ENCODE data around the gene SYDE2. TPM values are rescaled to one million over a fixed set of nuclear protein-coding genes. Genes with fewer than 3 reads are reported as not detected.
"Not testable (repeated sequence)": the region's sequence is repeated elsewhere in the genome, so short reads cannot be mapped to it uniquely, and the experiment has no call there.

Gene SYDE2
- total RNA-seq, 1 experiment from 2014 or later = 1.8 TPM

DNA sequence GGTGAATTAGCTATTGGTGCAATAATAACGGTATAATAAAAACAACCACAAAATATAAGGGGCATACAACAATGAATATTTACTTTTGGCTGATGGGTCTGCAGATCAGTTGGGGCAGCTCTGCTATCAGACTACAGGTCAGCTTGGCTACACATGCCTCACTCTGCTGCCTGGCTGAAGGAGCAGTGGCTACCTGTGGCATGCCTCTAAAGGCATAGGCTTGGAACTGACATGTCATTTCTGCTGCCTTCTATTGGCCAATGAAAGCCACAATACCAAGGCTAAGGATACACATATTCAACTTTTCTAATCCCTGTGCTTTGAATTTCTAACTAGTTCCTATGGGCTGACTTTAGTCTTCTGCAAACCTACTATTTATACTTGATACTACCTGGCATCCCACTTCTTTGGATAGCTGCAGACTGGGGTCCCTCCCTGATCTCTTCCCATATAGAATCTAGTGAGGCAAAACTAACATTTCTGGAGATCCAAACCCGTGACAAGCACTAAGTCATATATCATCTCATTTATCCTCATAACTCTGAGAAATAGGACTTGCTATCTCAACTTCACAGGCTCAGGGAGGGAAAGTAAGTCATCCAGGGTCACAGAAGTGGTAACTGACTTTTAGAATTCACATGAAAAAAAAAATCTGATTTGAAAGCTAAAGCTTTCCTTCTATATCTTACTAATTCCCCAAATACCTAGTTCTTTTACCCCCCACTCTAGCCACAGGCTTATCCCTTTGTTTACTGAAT, 19.2 kb upstream of the SYDE2 start:
- in situ Hi-C loops (cut with HindIII; ENCODE audit: low pct_unique_long_range_greater_than_20kb, low sequenced_read_pairs) = no loop called here
- DNase-seq (ENCODE audit: low read depth) = no peak

GRCh38 chr1:85216697-85217096, 15.9 kb upstream of the SYDE2 start:
- no peak for DNase-seq (ENCODE audit: low read depth)
- in situ Hi-C loops (cut with HindIII; ENCODE audit: low pct_unique_long_range_greater_than_20kb, low sequenced_read_pairs) = no loop called here

DNA sequence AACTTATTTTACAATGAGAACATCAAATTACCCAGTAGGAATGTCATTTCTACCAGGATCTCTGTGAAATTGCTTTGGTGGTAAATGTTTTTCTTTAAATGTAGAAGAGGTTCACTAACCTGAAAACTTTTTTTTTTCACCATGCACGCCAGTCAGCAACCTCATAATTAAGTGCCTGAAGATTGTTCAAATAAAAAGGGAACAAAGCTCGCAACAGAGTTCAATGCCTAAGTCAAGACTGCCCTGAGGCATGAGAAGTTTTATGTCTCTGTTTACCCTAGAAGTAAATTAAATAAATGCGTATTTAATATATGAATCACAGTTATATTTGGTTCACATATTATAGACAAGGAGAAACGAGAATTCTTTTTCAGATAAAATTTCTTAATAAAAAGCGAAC, 13.8 kb upstream of the SYDE2 start:
- in situ Hi-C loops (cut with HindIII; ENCODE audit: low pct_unique_long_range_greater_than_20kb, low sequenced_read_pairs) = no loop called here
- DNase-seq (ENCODE audit: low read depth) = no peak

DNA sequence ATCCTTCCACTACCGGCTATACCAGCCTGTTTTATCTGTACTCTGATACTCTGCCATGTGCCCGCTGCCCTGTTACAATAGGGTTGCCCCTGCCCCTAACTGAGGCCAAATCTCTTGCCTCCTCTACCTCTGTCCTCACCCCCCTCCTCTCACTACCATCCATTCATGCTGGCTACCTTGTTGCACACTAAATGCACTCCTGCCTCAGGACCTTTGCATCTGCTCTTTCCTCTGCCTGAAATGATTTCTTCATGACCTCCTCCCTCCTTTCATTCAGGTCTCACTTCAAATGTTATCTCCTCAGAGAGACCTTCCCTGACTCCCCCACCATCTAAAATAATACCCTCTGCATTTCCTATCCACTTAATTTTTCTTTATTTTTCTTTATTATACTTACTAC, 7.7 kb upstream of the SYDE2 start:
- no peak for DNase-seq (ENCODE audit: low read depth)
- in situ Hi-C loops (cut with HindIII; ENCODE audit: low pct_unique_long_range_greater_than_20kb, low sequenced_read_pairs) = no loop called here

DNA sequence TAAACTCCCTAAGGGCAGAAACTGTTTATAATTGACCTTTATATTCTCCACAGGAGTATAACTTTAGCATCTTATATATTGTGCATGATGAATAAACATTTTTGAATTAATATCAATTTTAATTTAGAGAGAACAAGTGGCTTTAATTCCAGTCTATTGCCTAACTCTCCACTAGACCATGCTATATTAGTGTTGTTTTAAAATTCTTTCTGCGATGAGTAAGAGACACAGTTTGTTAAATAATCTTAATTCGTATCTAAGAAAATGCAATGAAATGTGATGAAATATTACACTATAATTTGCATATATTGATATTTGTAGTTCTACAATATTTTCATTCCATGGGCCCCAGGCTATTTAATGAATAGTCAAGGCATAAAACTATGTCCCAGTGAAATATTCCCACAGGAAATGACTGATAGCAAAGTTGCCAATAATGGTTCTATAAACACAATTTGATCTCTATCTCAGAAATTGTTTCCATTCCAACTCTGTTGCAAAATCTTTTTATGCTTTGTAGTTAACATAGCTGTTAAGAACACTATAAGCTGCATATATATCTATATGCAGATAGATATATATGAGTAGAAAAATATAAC, 2.9 kb upstream of the SYDE2 start:
- in situ Hi-C loops (cut with HindIII; ENCODE audit: low pct_unique_long_range_greater_than_20kb, low sequenced_read_pairs) = no loop called here
- no peak for DNase-seq (ENCODE audit: low read depth)

DNA sequence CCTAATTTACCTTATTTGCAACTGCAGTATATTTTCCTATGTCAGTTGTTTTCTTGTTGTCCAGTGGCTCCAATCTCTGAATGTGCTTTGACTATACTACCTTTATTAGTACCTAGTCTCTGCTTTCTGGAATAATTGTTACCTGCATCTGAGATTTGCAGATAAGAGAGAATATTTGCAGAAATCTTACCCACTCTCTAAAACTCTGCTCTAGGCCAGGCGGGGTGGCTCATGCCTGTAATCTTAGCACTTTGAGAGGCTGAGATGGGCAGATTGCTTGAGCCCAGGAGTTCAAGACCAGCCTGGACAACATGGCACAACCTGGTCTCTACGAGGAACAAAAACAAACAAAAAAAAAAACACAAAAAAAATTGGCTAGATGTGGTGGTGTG, 2.0 kb upstream of the SYDE2 start:
- DNase-seq (ENCODE audit: low read depth) = no peak
- in situ Hi-C loops (cut with HindIII; ENCODE audit: low pct_unique_long_range_greater_than_20kb, low sequenced_read_pairs) = no loop called here

GRCh38 chr1:85202092-85202863, 1.5 kb upstream of the SYDE2 start:
- in situ Hi-C loops (cut with HindIII; ENCODE audit: low pct_unique_long_range_greater_than_20kb, low sequenced_read_pairs) = no loop called here

GRCh38 chr1:85201340-85202091, 700 bp upstream of the SYDE2 start:
- in situ Hi-C loops (cut with HindIII; ENCODE audit: low pct_unique_long_range_greater_than_20kb, low sequenced_read_pairs) = no loop called here
- peak; percentile 75 for DNase-seq (ENCODE audit: low read depth)

More at GRCh38 chr1:85202092-85202863, 1.5 kb upstream of the SYDE2 start:
- DNase-seq (ENCODE audit: low read depth) = peak; percentile 3

GRCh38 chr1:85199667-85200462, 951 bp downstream of the SYDE2 start:
- peak; percentile 2 for DNase-seq (ENCODE audit: low read depth)
- in situ Hi-C loops (cut with HindIII; ENCODE audit: low pct_unique_long_range_greater_than_20kb, low sequenced_read_pairs) = no loop called here

DNA sequence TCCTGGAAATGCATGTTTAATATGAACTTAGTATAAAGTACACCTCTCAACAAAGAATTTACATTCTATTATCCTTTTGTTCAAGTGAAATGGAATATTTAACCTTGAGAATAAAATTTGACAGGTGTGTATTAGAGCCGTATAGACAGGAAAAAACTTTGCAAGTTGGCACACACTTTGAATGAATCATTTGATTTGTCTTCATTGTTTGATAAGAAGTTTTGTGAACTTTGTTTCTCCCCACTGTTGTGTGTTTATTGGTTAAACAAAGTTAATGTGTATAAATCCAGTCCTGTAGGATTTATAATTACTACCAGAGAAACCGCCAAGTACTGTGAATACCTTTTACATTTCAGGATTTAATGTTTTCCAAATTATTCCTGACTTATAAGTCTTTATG, 2.0 kb downstream of the SYDE2 start:
- DNase-seq (ENCODE audit: low read depth) = no peak
- in situ Hi-C loops (cut with HindIII; ENCODE audit: low pct_unique_long_range_greater_than_20kb, low sequenced_read_pairs) = no loop called here

- DNase-seq (ENCODE audit: low read depth) = no peak
- in situ Hi-C loops (cut with HindIII; ENCODE audit: low pct_unique_long_range_greater_than_20kb, low sequenced_read_pairs) = no loop called here
Measured at GRCh38 chr1:85196358-85196757, 4.5 kb downstream of the SYDE2 start.

DNA sequence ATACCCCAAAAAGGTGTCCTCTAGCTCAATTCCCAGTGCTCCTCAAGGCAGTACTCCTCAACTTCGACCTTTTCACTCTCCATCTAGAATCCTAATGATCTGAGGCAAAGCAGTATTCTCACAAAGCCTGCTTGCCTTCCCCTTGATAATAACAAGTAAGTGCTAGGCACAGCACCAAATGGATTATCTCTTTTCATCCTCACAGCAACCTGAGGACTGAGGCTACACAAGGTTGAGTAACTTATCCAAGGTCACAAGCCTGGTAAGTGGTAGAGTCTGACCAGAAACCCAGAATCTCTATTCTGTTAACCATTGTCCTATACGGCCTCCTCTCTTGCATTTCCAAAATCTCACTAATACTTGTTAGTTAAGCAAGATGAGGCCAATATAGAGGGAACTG, 5.1 kb downstream of the SYDE2 start:
- in situ Hi-C loops (cut with HindIII; ENCODE audit: low pct_unique_long_range_greater_than_20kb, low sequenced_read_pairs) = no loop called here
- no peak for DNase-seq (ENCODE audit: low read depth)

DNA sequence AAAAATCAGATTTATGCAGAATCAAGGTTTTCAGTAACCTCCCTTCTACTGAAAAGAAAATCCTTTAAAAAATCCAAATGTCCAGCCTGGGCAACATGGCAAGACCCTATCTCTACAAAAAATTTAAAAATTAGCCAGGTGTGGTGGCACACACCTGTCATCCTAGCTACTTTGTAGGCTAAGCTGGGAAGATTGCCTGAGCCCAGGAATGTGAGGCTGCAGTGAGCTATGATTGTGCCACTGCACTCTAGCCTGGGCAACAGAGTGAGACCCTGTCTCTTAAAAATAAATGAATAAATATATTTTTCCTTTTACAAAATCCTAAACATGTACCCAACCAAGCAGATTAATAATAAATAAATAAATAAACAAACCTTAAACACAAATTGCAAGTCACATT, 8.7 kb downstream of the SYDE2 start:
- in situ Hi-C loops (cut with HindIII; ENCODE audit: low pct_unique_long_range_greater_than_20kb, low sequenced_read_pairs); DNase-seq (ENCODE audit: low read depth): not testable (repeated sequence)

GRCh38 chr1:85189120-85189519, 11.7 kb downstream of the SYDE2 start:
- in situ Hi-C loops (cut with HindIII; ENCODE audit: low pct_unique_long_range_greater_than_20kb, low sequenced_read_pairs) = no loop called here
- DNase-seq (ENCODE audit: low read depth) = no peak

GRCh38 chr1:85188530-85188929, 12.3 kb downstream of the SYDE2 start:
- in situ Hi-C loops (cut with HindIII; ENCODE audit: low pct_unique_long_range_greater_than_20kb, low sequenced_read_pairs) = no loop called here
- DNase-seq (ENCODE audit: low read depth) = no peak

GRCh38 chr1:85187021-85187420, 13.8 kb downstream of the SYDE2 start:
- DNase-seq (ENCODE audit: low read depth); in situ Hi-C loops (cut with HindIII; ENCODE audit: low pct_unique_long_range_greater_than_20kb, low sequenced_read_pairs): not testable (repeated sequence)

DNA sequence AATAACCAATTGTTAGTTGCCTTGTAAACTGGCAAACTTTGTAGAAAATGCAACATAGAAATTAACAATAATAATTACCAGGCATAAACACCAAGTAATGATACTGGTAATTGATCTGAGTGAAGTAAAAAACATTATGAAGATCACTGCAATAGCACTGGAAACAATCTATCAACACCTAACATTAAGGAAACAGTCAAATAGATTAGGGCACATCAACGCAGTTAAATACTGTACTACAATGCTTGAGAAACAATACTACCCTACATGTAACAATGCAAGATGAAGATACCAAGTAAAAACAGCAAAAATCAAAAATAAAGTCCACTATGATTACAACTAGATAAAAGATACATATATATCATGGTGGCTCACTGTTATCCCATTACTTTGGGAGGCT, 16.6 kb downstream of the SYDE2 start:
- in situ Hi-C loops (cut with HindIII; ENCODE audit: low pct_unique_long_range_greater_than_20kb, low sequenced_read_pairs) = no loop called here
- no peak for DNase-seq (ENCODE audit: low read depth)

DNA sequence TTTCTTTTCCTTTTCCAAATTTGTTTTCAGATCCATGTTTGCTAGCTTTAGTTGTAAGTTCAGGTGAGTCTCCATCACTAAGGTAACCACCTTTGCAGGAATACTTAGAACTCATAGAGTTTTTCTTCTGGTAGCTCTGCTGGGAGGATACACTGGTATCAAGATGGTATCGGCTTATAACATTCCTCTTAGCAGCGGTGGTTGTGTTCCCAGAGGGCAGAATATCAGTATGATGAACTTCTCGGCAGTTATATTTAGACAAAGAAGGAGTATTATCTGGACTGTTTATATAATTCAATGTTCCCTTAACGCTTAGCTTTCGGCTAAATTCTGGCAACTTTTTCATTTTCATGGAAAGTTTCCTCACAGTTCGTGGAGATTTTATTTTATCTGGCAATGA, 18.1 kb downstream of the SYDE2 start:
- no peak for DNase-seq (ENCODE audit: low read depth)
- in situ Hi-C loops (cut with HindIII; ENCODE audit: low pct_unique_long_range_greater_than_20kb, low sequenced_read_pairs) = no loop called here

Measured in Caki2 (cell line).